SK-N-SH (cell line): Measurements from ENCODE around the gene TMEM168.

Source experiments
- ELF1 ChIP-seq: IDR thresholded peaks from 2 replicates; pipeline ENCODE4 v1.4.0; 2012
- EP300 ChIP-seq, 2 experiments: IDR thresholded peaks; 2 replicates each; pipeline versions ENCODE4 v1.4.0 to v1.6.1; 2012; ENCODE audit warnings: borderline replicate concordance in 1 of 2, low read depth in 1 of 2, low read length in 1 of 2
- FOSL2 ChIP-seq: IDR thresholded peaks from 2 replicates; pipeline ENCODE4 v1.4.0; 2012; ENCODE audit warnings: low read depth, mild to moderate bottlenecking, moderate library complexity, borderline replicate concordance
- FOXJ3 ChIP-seq: sonication (generic); formaldehyde crosslinking; IDR thresholded peaks from 2 replicates; pipeline ENCODE4 v1.5.1; 2020; ENCODE audit warnings: mild to moderate bottlenecking, missing genetic modification reagents
- JUND ChIP-seq: IDR thresholded peaks from 2 replicates; pipeline ENCODE4 v1.4.0; 2012
- TAF1 ChIP-seq: IDR thresholded peaks from 2 replicates; pipeline ENCODE4 v1.6.1; 2012; ENCODE audit warnings: low read depth, mild to moderate bottlenecking, low read length, moderate library complexity, borderline replicate concordance
- TF ChIP-seq, protein P1 (sequence below): fragments of 200-600 bp; sonication (generic); IDR thresholded peaks from 2 replicates; pipeline ENCODE4 v1.6.1; 2017; ENCODE audit warnings: antibody characterized with exemption, mild to moderate bottlenecking, moderate library complexity

DNA sequence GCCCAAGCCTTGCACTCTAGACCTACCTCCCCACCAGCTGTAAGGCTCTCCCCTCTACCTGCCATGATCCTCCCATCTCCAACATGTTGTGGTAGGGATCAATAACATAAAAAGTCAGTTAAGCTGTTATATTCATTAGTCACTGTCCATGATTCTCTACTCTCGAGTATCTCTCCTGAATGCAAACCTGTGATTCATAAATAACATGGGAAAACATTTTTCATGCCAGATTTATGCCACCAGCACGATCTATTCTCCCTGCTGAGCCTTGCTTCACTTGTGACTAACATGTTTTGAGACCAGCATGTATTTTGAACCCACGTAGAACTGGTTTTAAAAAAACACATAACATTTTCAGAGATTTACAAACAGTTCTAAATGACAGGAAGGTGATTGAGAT is 30.3 kb downstream of the TMEM168 start:
- TF ChIP-seq, protein P1, sequence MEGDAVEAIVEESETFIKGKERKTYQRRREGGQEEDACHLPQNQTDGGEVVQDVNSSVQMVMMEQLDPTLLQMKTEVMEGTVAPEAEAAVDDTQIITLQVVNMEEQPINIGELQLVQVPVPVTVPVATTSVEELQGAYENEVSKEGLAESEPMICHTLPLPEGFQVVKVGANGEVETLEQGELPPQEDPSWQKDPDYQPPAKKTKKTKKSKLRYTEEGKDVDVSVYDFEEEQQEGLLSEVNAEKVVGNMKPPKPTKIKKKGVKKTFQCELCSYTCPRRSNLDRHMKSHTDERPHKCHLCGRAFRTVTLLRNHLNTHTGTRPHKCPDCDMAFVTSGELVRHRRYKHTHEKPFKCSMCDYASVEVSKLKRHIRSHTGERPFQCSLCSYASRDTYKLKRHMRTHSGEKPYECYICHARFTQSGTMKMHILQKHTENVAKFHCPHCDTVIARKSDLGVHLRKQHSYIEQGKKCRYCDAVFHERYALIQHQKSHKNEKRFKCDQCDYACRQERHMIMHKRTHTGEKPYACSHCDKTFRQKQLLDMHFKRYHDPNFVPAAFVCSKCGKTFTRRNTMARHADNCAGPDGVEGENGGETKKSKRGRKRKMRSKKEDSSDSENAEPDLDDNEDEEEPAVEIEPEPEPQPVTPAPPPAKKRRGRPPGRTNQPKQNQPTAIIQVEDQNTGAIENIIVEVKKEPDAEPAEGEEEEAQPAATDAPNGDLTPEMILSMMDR = no peak
- no peak for TF ChIP-seq JUND
- no peak for TF ChIP-seq ELF1
- no peak for TF ChIP-seq TAF1
- TF ChIP-seq EP300 (IDR thresholded peaks at IDR 0.05; ENCODE audit: borderline replicate concordance in 1 of 2, low read depth in 1 of 2, low read length in 1 of 2) = no peak
- TF ChIP-seq FOXJ3 (CRISPR knock-in tag) = no peak
- TF ChIP-seq FOSL2 = no peak
